Right cardiac atrium (tissue), 5 donors: ENCODE results near the gene NDUFAF8. TPM values are rescaled to one million over a fixed set of nuclear protein-coding genes. Genes with fewer than 3 reads are reported as not detected.

Experiments used
- ATAC-seq, 2 donors: fragments of 200-7000 bp; cut with Tn5 transposase; one replicate each; pipeline versions ENCODE4 v1.8.0 to v1.9.1; 2020; ENCODE audit warnings: moderate library complexity in 2 of 2, mild to moderate bottlenecking in 1 of 2
- DNase-seq, 3 donors: peaks; one replicate each; pipeline ENCODE4 v3.0.0-alpha.2; 2020
- H3K27ac ChIP-seq: one replicate; pipeline ENCODE4 v1.5.1; 2013; ENCODE audit warnings: mild to moderate bottlenecking, low read length, control low read depth, moderate library complexity
- H3K27me3 ChIP-seq: one replicate; pipeline ENCODE4 v1.6.1; 2013; ENCODE audit not compliant: control insufficient read depth, insufficient read depth
- H3K4me1 ChIP-seq: one replicate; pipeline ENCODE4 v1.6.1; 2013; ENCODE audit warnings: low read length; ENCODE audit not compliant: control insufficient read depth, insufficient read depth
- H3K4me3 ChIP-seq: one replicate; pipeline ENCODE4 v1.5.1; 2013; ENCODE audit warnings: low read length, control low read depth
- H3K9me3 ChIP-seq: one replicate; pipeline ENCODE4 v1.6.1; 2013; ENCODE audit warnings: low read length; ENCODE audit not compliant: control insufficient read depth
- WGBS: extraction: QIAGEN DNeasy Blood & Tissue Kit; methylation state at CpG from one replicate; pipeline ENCODE4 v1.1.7; 2013; 5-methylcytosine and 5-hydroxymethylcytosine counted together
- intact Hi-C, 4 donors: fragments of 100-400 bp; cut with DNase I; formaldehyde crosslinking; loops; one replicate each; pipeline versions ENCODE4 v1.11.0 to v1.14.0; 2022 to 2023
- polyA plus RNA-seq: library from polyadenylated mRNA; stranded (reverse); fragments of 200-250 nt; gene quantifications from one replicate; pipeline ENCODE4 v1.2.3, GENCODE V29; 2013
- total RNA-seq, 4 donors: library from RNA; stranded (reverse); fragmentation: NEBNext Ultra II Directional; extraction: Animal tissue kit (Norgen Biotek cat#: 25700); gene quantifications; one replicate each; pipeline ENCODE4 v1.2.1, GENCODE V29; 2021
- donor health status: healthy with polysubstance abuse.
- donor health status: DM: no; HTN: yes; CAD: no.
- donor health status: DM: no; HTN: no; CAD: no.
- donor health status: DM: no; HTN: yes; CAD: no; lungs with severe emphysema.
- donor health status: DM: yes; HTN: yes; CAD: no.

Gene NDUFAF8
- total and polyA plus RNA-seq, 5 donors, result 51.5 to 75.4 (median 55.0) TPM

- H3K9me3 ChIP-seq, result no peaks in the 10 kb centered on the region
- no peaks in the 10 kb centered on the region for H3K27me3 ChIP-seq
- DNase-seq, result peak in 2 of 3 donors; percentile 16 to 38
- H3K27ac ChIP-seq, result no peak overlapping the region
- ATAC-seq, result no peak
- no peak overlapping the region for H3K4me3 ChIP-seq
- intact Hi-C loops, result no loop called here
- WGBS, result 87% methylated on average over 8 of the region's 8 CpGs
- peaks cover 2% of the 10 kb centered on the region for H3K4me1 ChIP-seq
These were observed 49.6 kb downstream of the NDUFAF8 start for GRCh38 chr17:81288715-81289114.

- H3K4me1 ChIP-seq, result peaks cover 2% of the 10 kb centered on the region
These were observed 50.5 kb downstream of the NDUFAF8 start for GRCh38 chr17:81289627-81290026.

GRCh38 chr17:81290230-81290629, 51.1 kb downstream of the NDUFAF8 start:
- DNase-seq (peak in 1 of 3 donors; percentile 19), ATAC-seq (no peak)
- H3K27me3 ChIP-seq, result no peaks in the 10 kb centered on the region
- intact Hi-C loops, result loop anchor here in 1 of 4 donors (5.0 kb wide), 1 partner anchor 102 kb away; no protein-coding TSS in a partner anchor
- WGBS, result 94% methylated on average over 5 of the region's 5 CpGs
- H3K27ac ChIP-seq, result no peak overlapping the region
- no peak overlapping the region for H3K4me3 ChIP-seq
- peaks cover 2% of the 10 kb centered on the region for H3K4me1 ChIP-seq
- H3K9me3 ChIP-seq, result no peaks in the 10 kb centered on the region

More at GRCh38 chr17:81289627-81290026, 50.5 kb downstream of the NDUFAF8 start:
- DNase-seq (peak in 2 of 3 donors; percentile 55 to 58), ATAC-seq (no peak)
- intact Hi-C loops, result loop anchor here in 1 of 4 donors (5.0 kb wide), 1 partner anchor 103 kb away; no protein-coding TSS in a partner anchor
- Histone ChIP-seq H3K27me3 (no peaks in the 10 kb centered on the region), H3K27ac (no peak overlapping the region), H3K4me3 (no peak overlapping the region), H3K9me3 (no peaks in the 10 kb centered on the region)
- WGBS, result 96% methylated on average over 21 of the region's 21 CpGs

Other genes starting within 250 kb of the NDUFAF8 start
- gene CHMP6, start 247.5 kb upstream of the NDUFAF8 start, total RNA-seq, result 10 to 100 TPM; 18.4 to 22.5 (median 19.7) TPM
- 24.6 TPM for gene CHMP6, start 247.5 kb upstream of the NDUFAF8 start, polyA plus RNA-seq
- 10 to 100 TPM; 20.5 to 39.5 (median 33.8) TPM for gene BAIAP2, start 204.2 kb upstream of the NDUFAF8 start, total RNA-seq
- gene BAIAP2, start 204.2 kb upstream of the NDUFAF8 start, polyA plus RNA-seq, result 31.8 TPM
- gene PVALEF, start 73.8 kb upstream of the NDUFAF8 start, total RNA-seq, result not detected
- gene PVALEF, start 73.8 kb upstream of the NDUFAF8 start, polyA plus RNA-seq, result not detected
- gene AATK, start 73.1 kb upstream of the NDUFAF8 start, total RNA-seq, result 10 to 100 TPM in 3 of 4 donors, 1 to 10 TPM in 1; 8.6 to 15.4 (median 12.6) TPM
- gene AATK, start 73.1 kb upstream of the NDUFAF8 start, polyA plus RNA-seq, result 10.4 TPM
- 1 to 10 TPM; 4.6 to 5.9 (median 5.2) TPM for gene CEP131, start 16.4 kb upstream of the NDUFAF8 start, total RNA-seq
- 7.4 TPM for gene CEP131, start 16.4 kb upstream of the NDUFAF8 start, polyA plus RNA-seq
- 10 to 100 TPM; 12.5 to 17.7 (median 14.2) TPM for gene TEPSIN, start 263 bp upstream of the NDUFAF8 start, total RNA-seq
- gene TEPSIN, start 263 bp upstream of the NDUFAF8 start, polyA plus RNA-seq, result 12.6 TPM
- 10 to 100 TPM; 50.8 to 63.9 (median 53.5) TPM for gene SLC38A10, start 56.0 kb downstream of the NDUFAF8 start, total RNA-seq
- 61.5 TPM for gene SLC38A10, start 56.0 kb downstream of the NDUFAF8 start, polyA plus RNA-seq
- 10 to 100 TPM in 2 of 4 donors, 1 to 10 TPM in 2; 8.3 to 12.8 (median 9.4) TPM for gene BAHCC1, start 156.1 kb downstream of the NDUFAF8 start, total RNA-seq
- gene BAHCC1, start 156.1 kb downstream of the NDUFAF8 start, polyA plus RNA-seq, result 8.7 TPM